Right cardiac atrium (tissue), 5 donors: ENCODE data around the gene NACC2. TPM values are rescaled to one million over a fixed set of nuclear protein-coding genes. Genes with fewer than 3 reads are reported as not detected.
A peak's percentile ranks its signal among the peaks of the same experiment; 100 is the strongest.

ENCODE experiments used
- ATAC-seq, 2 donors: fragments of 200-7000 bp; cut with Tn5 transposase; one replicate each; pipeline versions ENCODE4 v1.8.0 to v1.9.1; 2020; ENCODE audit warnings: moderate library complexity in 2 of 2, mild to moderate bottlenecking in 1 of 2
- DNase-seq, 3 donors: peaks; one replicate each; pipeline ENCODE4 v3.0.0-alpha.2; 2020
- H3K27ac ChIP-seq: one replicate; pipeline ENCODE4 v1.5.1; 2013; ENCODE audit warnings: mild to moderate bottlenecking, low read length, control low read depth, moderate library complexity
- H3K27me3 ChIP-seq: one replicate; pipeline ENCODE4 v1.6.1; 2013; ENCODE audit not compliant: control insufficient read depth, insufficient read depth
- H3K4me1 ChIP-seq: one replicate; pipeline ENCODE4 v1.6.1; 2013; ENCODE audit warnings: low read length; ENCODE audit not compliant: control insufficient read depth, insufficient read depth
- H3K4me3 ChIP-seq: one replicate; pipeline ENCODE4 v1.5.1; 2013; ENCODE audit warnings: low read length, control low read depth
- H3K9me3 ChIP-seq: one replicate; pipeline ENCODE4 v1.6.1; 2013; ENCODE audit warnings: low read length; ENCODE audit not compliant: control insufficient read depth
- WGBS: extraction: QIAGEN DNeasy Blood & Tissue Kit; methylation state at CpG from one replicate; pipeline ENCODE4 v1.1.7; 2013; 5-methylcytosine and 5-hydroxymethylcytosine counted together
- intact Hi-C, 4 donors: fragments of 100-400 bp; cut with DNase I; formaldehyde crosslinking; loops; one replicate each; pipeline versions ENCODE4 v1.11.0 to v1.14.0; 2022 to 2023
- polyA plus RNA-seq: library from polyadenylated mRNA; stranded (reverse); fragments of 200-250 nt; gene quantifications from one replicate; pipeline ENCODE4 v1.2.3, GENCODE V29; 2013
- total RNA-seq, 4 donors: library from RNA; stranded (reverse); fragmentation: NEBNext Ultra II Directional; extraction: Animal tissue kit (Norgen Biotek cat#: 25700); gene quantifications; one replicate each; pipeline ENCODE4 v1.2.1, GENCODE V29; 2021
- donor health status: healthy with polysubstance abuse.
- donor health status: DM: no; HTN: yes; CAD: no.
- donor health status: DM: no; HTN: no; CAD: no.
- donor health status: DM: no; HTN: yes; CAD: no; lungs with severe emphysema.
- donor health status: DM: yes; HTN: yes; CAD: no.

NACC2 gene
- total and polyA plus RNA-seq, 5 donors: 19.4 to 45.3 (median 34.1) TPM

DNA sequence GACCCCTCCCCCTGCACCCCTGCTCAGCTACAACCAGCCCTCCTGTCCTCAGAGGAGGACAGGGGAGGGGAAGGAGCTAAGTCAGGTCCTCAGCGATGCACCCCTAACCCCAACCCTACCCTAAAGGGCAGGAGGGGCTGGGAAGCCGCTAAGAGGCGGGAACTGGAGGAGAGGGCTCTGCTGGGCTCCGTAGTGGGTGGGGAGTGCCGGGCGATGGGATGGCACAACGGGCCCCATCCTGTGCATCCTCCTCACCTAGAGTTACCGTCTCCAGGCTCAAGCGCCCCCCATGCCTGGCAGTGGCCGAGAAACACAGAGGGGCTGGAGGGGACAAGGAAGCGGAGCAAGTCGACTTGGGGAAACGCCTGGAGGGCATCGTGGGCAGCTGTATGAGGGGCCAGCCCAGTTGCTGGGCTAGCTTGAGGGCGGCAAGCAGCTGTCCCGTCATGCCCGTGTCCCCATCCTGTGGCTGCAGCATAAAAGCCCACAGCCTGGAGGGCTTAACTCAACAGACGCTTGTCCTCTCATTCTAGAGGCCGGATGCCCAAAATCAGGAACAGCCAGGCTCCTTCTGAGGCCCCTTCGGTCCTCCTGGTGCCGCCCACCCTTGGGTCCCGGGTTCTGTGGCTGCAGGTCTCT is 110.9 kb downstream of the NACC2 start:
- DNase-seq: no peak
- Histone ChIP-seq H3K9me3 (no peaks in the 10 kb centered on the region), H3K27me3 (no peaks in the 10 kb centered on the region), H3K4me3 (no peak overlapping the region), H3K27ac (no peak overlapping the region), H3K4me1 (peaks cover 5% of the 10 kb centered on the region)
- ATAC-seq: no peak
- 52% methylated on average over 22 of the region's 22 CpGs for WGBS
- intact Hi-C loops: no loop called here

DNA sequence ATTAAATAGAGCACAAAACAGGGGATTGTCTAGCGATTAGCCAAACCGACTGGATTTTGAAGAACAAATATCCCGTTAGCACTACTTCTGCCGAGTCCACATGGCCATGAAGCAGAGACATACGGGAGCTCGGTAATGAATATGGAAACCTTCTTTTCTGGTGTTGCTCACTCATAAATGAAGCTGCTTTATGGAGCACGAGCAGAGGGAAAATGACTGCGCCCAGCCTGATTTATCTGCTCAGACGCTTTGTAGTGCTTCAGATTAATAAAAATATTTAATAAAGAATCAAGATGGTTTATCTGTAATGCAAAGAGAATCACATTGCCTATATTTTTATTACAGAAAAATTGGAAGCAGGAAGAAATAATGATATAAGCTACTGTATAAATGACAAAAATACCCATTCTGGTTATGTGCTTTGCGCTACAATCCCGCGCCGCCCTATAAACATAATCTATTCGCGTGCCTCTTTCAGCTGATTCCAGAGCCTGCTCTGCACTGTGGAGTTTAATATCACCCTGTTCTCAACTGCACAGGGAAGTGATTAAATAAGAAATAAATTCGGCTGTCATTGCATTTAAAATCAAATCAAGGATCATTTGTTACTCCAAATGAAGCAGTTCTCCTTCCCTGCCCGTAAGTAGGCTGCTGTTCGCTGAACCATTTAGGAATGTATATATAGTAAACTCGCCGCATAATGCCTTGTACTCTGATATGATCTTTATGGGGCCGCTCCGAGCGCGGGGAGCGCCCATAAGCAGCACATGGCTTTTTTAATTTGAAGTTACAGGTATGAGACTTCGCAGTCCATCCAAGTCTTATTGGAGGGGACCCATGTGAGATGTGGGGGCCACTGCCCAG is 111.6 kb downstream of the NACC2 start:
- DNase-seq (no peak), ATAC-seq (no peak)
- Histone ChIP-seq H3K27ac (no peak overlapping the region), H3K27me3 (no peaks in the 10 kb centered on the region), H3K4me3 (no peak overlapping the region), H3K9me3 (no peaks in the 10 kb centered on the region), H3K4me1 (peaks cover 8% of the 10 kb centered on the region)
- 75% methylated on average over 26 of the region's 26 CpGs for WGBS
- intact Hi-C loops: no loop called here

DNA sequence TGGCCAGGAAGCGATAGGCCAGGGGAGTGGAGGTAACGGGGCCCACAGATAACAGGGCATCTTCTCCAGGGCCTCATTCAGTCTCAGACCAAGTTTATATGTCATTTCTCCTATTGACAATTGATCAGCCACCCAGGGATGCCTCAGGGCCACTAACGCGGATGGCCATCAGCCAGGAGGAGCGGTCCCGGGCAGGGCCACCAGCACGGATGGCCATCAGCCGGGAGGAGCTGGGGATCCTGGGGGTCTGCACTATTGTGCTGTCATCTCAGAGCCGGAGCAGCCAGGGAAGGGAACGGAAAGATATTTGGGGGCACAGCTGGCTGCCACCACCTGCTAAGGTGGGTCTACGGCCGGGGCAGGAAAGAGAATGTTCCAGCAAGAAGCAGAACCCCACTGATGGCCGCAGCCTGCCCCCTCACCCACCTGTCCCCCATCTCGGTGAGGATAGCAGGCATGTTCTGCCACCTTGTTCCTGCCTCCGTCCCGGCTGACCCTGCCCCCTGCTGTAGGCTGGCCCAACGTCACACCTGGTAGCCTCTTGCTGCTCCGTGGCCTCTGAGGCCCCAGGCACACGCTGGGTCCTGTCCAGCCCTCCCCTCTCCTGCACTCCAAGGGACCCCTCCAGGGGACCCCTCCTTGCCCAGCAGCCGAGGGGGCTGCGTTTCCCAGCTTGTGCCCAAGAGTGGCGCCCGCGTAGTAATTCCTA is 112.4 kb downstream of the NACC2 start:
- DNase-seq (no peak), ATAC-seq (no peak)
- Histone ChIP-seq H3K27ac (no peak overlapping the region), H3K4me1 (peaks cover 8% of the 10 kb centered on the region), H3K27me3 (no peaks in the 10 kb centered on the region), H3K4me3 (no peak overlapping the region), H3K9me3 (no peaks in the 10 kb centered on the region)
- 86% methylated on average over 24 of the region's 24 CpGs for WGBS
- intact Hi-C loops: no loop called here

DNA sequence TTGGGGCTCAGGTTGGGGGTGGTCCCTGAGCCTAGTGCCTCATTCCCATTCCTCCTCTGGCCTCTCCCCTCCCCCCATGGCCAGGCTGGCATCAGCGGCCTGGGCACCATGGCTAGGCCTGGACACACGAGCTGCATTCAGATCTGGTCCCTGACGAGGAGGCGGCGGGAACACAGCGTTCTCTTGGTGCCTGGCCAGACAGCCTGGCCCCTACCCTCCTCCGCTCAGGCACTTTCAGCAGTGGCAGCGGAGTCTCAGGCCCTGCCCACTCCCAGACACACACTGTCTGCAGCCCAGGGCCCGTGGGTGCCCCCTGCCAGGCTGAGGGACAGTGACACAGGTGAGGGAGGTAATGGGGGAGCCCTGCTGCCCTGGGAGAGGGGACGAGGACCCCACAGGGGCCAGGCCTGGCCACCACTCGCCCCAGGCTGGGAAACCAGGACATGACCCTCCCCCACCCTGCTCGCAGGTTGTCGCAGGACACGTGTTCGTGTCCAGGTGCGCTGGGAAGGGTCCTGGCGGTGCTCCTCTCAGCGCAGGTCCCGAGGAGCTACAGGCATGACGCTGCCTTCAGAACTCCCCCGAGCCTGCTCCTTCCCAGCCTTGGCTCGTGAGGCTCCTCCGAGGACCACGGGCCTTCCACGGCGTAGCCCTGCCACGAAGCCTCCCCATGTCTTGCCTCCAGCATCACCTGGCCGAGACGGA is 114.0 kb downstream of the NACC2 start:
- WGBS: 87% methylated on average over 29 of the region's 29 CpGs
- no peaks in the 10 kb centered on the region for H3K27me3 ChIP-seq
- no peaks in the 10 kb centered on the region for H3K9me3 ChIP-seq
- no peak overlapping the region for H3K27ac ChIP-seq
- peaks cover 8% of the 10 kb centered on the region for H3K4me1 ChIP-seq
- peak in 1 of 3 donors; percentile 79 for DNase-seq
- no peak overlapping the region for H3K4me3 ChIP-seq
- intact Hi-C loops: no loop called here
- peak; percentile 55 to 60 for ATAC-seq

DNA sequence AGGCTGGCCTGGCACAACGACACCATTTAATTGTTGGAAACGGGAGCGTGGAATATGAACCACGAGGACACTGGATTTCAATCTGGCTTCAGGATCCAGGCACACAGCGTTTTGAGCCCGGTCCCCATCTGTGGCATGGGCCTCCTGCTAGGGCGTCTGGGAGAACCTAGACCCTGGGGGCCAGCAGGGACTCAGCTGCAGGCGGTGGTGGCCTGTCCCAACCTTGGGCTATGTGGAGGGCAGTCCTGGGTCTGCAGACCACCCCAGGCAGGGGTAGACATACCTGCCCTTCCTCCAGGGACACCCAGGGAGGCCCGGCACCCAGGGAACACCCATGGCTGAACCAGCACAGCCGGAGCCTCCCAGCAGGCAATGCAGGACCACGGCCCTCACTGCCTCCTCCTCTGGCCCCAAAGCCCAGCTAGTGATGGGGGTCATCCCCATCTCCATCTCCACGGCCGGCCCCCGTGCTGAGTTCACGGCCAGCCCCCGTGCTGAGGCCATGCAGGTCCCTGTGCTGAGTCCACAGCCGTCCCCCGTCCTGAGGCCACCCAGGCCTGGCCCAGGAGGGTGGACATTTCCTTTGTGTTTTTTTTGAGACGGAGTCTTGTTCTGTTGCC is 115.4 kb downstream of the NACC2 start:
- Histone ChIP-seq H3K27ac (no peak overlapping the region), H3K27me3 (no peaks in the 10 kb centered on the region)

DNA sequence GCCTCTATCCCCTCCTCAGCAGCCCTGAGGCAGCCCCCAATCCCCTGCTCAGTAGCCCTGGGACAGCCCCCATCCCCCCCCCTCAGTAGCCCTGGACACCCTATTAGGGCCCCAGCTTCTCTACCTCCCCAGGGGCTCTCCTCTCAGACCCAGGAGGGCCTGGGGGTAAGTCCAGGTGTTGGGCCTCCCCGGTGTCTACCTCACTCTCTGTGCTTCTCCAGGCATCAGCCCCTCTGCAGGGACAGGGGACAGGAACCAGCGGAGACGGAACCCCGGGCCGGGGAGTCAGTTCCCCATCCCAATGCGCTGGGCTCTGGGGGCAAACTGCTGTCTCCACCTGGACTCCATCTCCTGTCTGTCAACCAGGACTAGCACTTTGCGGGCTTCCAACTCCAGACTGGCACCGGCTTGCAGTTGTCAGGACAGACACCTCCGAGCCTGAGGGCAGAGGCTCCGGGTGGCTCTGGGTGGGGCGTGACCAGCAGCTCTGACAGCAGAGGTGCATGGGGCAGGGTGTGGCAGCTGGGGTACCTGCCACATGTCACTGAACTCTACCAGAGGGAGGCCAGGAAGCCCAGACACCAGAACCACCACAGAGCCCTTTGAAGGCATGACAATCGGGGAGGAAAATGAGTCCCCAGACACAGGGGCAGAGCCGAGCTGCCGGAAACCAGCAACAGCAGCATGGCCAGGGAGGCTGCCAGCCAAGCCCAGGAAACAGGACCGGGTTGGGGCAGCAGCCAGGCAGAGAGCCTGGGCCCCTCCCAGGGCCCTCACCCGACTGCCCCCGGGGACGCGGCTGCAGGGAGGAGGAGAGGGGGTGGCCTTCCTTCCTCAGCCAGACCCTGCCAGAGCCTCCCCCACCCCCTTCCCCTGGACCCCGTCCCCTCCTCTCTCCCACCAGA is 116.2 kb downstream of the NACC2 start:
- peaks cover 5% of the 10 kb centered on the region for H3K4me1 ChIP-seq
- no peak overlapping the region for H3K4me3 ChIP-seq
- H3K27me3 ChIP-seq: no peaks in the 10 kb centered on the region
- H3K9me3 ChIP-seq: no peaks in the 10 kb centered on the region
- intact Hi-C loops: no loop called here
- 29% methylated on average over 20 of the region's 20 CpGs for WGBS
- DNase-seq (peak in 1 of 3 donors; percentile 77), ATAC-seq (peak; percentile 30 to 40)
- H3K27ac ChIP-seq: no peak overlapping the region

More for the DNA sequence above, 115.4 kb downstream of the NACC2 start:
- Histone ChIP-seq H3K4me3 (no peak overlapping the region), H3K4me1 (peaks cover 7% of the 10 kb centered on the region), H3K9me3 (no peaks in the 10 kb centered on the region)
- 61% methylated on average over 19 of the region's 19 CpGs for WGBS
- DNase-seq (no peak), ATAC-seq (peak in 1 of 2 donors; percentile 8)
- intact Hi-C loops: no loop called here

DNA sequence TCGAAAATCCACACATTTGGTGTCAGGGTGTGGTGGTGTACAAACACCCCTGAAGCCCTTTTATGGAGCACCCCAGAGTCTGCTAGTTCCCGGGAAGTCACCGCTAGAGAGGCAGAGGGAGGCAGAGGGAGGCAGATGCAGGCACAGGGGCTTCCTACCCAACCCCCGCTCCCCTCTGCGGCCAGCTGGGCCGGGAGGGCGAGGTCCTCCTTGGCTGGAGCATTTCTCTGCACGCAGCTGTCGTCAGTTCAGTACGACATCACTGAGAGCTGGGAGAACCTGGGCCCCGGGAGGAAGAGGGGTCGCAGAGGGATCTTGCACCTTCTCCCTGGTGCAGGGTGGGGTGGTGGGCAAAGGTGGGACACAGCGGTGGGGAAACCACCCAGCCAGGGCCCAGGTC is 118.1 kb downstream of the NACC2 start:
- no peak for ATAC-seq

DNA sequence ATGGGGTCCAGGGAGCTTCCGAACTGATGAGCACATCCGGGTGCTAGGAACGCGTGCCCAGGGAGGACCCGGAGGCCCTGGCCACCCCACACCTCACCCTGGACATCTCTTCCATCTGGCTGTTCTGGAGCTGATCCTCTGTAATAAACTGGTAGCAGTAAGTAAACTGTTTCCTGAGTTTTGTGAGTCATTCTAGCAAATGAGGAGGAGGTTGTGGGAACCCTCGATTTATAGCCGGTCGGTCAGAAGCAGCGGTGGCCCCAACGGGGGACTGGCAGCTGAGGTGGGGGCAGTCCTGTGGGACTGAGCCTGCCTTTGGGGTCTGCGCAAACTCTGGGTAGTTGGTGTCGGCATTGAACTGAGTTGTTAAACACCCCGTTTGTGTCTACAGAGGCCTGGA is 118.6 kb downstream of the NACC2 start:
- intact Hi-C loops: no loop called here
- Histone ChIP-seq H3K4me1 (peaks cover 5% of the 10 kb centered on the region), H3K27me3 (no peaks in the 10 kb centered on the region), H3K9me3 (no peaks in the 10 kb centered on the region), H3K4me3 (no peak overlapping the region), H3K27ac (no peak overlapping the region)
- DNase-seq (no peak), ATAC-seq (no peak)
- 84% methylated on average over 13 of the region's 13 CpGs for WGBS

More for the DNA sequence above, 118.1 kb downstream of the NACC2 start:
- WGBS: 52% methylated on average over 13 of the region's 13 CpGs
- peak in 1 of 3 donors; percentile 45 for DNase-seq
- no peaks in the 10 kb centered on the region for H3K9me3 ChIP-seq
- peaks cover 5% of the 10 kb centered on the region for H3K4me1 ChIP-seq
- H3K27ac ChIP-seq: no peak overlapping the region
- no peak overlapping the region for H3K4me3 ChIP-seq
- no peaks in the 10 kb centered on the region for H3K27me3 ChIP-seq
- intact Hi-C loops: no loop called here

DNA sequence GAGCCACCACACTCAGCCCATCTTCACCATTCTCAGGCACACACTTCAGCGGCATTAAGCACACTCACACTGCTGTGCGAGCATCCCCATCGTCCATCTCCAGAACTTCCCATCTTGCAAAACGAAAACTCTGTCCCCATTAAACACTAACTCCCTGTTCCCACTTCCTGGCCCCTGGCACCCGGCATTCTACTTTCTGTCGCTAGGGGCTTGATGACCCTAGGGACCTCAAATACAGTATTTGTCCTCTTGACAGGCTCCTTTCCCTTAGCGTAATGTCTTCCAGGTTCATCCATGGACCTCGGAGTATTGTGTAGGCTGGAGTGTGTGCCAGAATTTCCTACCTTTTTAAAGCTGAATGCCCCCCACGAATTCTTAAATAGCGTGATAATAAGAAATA is 119.3 kb downstream of the NACC2 start:
- no peaks in the 10 kb centered on the region for H3K9me3 ChIP-seq
- no peak for ATAC-seq
- peaks cover 5% of the 10 kb centered on the region for H3K4me1 ChIP-seq
- H3K27me3 ChIP-seq: no peaks in the 10 kb centered on the region
- intact Hi-C loops: no loop called here
- 82% methylated on average over 10 of the region's 10 CpGs for WGBS
- no peak overlapping the region for H3K27ac ChIP-seq
- H3K4me3 ChIP-seq: no peak overlapping the region
- peak in 1 of 3 donors; percentile 22 for DNase-seq

DNA sequence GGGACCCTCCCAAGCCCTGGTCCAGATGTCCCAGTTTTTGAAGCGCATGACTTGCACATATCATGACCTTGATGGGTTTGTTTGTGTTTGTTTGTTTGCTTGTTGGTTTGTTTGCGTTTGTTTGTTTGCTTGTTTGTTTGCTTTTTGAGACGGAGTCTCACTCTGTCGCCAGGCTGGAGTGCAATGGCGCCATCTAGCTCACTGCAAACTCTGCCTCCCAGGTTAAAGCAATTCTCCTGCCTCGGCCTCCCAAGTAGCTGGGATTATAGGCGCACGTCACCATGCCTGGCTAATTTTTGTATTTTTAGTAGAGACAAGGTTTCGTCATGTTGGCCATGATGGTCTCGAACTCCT is 120.9 kb downstream of the NACC2 start:
- H3K9me3 ChIP-seq: no peaks in the 10 kb centered on the region
- H3K27ac ChIP-seq: no peak overlapping the region
- no peak for DNase-seq
- H3K4me1 ChIP-seq: peaks cover 3% of the 10 kb centered on the region
- ATAC-seq: no peak
- intact Hi-C loops: no loop called here
- 68% methylated on average over 10 of the region's 10 CpGs for WGBS
- H3K27me3 ChIP-seq: no peaks in the 10 kb centered on the region
- no peak overlapping the region for H3K4me3 ChIP-seq
